ENCODE measurements around the gene GLI3.

Gene GLI3

DNA sequence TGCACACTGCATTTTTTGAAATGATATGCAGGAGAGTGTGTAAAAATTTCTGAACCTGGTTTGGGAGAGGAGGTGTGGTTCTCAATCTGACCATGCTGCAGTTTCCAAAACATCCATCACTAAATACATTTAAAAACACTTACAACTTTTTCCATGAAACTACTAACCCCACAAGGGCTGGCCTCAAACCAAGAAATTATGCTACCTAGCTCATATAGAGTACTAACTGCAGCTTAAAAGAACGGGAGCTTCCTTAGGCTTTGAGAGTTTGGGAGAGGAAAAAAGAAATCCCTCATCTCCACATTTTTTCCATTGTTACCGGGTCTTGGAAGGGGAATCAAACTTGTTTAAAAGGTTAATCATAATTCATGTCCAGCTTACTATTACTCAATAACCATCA, 214.2 kb downstream of the GLI3 start:
- DNase-seq: no peak

DNA sequence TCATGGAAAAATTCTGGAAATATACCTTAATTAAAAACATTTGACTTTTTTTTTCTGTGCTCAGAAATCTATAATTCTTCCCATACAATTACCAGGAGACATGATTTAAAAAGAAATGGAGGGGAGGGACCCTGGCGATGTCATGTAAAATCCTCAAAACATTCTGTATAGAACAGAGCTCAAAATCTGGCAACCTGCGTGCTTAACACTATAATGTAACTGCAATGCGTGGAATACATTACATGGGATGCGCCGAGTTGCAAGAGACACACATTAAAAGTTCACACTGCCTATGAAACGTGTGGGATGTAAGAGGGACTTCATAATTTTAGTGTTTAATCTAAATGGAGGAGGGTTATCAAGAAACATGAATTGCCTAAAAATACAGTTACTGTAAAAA, 215.0 kb downstream of the GLI3 start:
- no peak for DNase-seq

DNA sequence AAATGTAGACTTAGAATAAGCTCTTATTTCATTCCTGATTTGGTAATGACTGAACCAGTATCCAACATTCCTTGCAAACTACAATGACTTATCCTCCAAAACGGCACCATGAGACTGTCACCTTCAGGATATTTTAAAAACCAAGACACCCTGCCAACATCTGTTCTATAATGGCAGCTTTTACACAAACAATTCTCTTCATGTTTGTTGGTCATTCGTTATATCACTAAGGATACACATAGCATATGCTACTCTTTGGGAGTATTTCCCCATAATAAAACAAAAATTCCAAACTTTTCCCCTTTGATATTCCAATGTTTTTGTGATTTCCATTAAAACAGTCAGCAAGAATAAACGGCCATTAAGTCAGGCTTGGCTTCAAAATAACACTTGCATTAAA, 215.4 kb downstream of the GLI3 start:
- DNase-seq: no peak

- no peak for DNase-seq
Observed at GRCh38 chr7:42020061-42020460, 216.9 kb downstream of the GLI3 start.

DNA sequence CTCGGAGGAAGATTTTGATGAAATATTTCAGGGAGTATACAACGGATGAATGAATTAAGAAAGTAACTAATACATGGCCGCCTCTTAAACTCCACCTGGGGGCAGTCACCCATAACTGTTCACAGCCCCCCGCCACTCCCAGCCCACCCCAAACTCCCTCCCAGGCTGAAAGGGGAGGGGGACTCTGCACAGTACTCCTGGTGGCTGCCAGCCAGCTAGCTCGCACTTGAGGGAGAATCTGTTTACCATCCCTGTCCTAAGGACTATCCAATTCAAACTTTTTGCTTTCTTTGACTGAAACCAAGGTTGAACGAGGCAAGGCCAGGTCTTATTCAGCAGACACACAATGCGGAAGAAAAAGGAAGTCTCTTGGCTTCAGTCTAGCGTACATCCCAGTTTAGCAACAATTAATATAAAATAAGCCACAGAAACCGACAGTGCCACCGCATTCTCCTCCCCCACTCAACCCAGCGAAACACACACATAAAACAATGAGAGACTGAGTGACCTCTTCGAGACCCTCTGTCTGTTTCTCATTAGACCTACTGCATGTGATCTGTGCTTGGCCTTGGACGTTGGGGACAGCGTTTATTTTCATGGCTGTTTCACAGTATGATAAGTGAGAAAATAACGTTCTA, 219.5 kb downstream of the GLI3 start:
- no peak for DNase-seq

GRCh38 chr7:42016517-42016916, 220.5 kb downstream of the GLI3 start:
- DNase-seq: no peak

DNA sequence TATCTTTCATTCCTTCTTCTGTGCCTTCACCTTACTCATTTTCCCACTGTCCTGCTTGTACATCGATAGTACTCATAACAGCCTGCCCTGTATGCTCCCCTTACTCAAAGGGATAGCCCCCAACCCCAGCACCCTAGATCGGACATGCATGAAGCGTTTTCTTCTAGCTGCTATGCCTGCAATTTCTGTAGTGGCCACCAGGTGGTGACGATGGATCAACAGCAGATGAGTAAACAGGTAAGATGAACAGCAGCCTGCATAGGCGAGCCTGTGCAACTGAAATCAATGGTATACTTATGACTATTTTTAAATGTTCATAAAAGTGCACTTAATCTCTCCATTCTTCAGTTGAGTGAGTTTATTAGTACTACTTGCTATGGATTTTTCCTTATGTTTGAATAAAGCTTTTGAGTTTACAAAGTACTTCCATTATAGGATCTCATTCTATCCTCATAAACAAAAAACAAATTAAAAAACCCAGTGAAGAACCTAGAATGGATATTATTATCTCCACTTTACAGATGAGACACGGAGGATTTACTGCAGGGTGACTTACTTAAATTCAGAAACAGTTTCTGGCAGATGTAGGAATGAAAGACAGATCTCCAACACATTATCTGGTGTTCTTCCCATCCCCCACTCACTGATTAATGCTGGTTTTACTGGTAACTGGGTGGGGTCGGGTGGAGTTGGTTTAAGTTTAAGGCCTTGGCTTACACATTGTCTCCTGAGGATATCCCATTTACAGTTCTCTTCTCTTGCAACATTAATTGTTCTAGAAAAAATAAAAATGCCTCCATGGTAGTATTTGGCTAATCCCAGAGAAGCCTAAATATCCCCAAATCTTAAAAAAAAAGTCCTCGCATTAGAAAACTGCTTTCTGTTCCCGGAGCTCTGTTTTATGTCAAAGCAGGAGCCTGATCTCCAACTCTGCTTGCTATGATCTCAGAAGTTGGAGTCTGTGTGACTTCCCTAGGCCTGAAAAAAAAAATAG, 222.1 kb downstream of the GLI3 start:
- DNase-seq: peak in 1 of 2 experiments; percentile 5

DNA sequence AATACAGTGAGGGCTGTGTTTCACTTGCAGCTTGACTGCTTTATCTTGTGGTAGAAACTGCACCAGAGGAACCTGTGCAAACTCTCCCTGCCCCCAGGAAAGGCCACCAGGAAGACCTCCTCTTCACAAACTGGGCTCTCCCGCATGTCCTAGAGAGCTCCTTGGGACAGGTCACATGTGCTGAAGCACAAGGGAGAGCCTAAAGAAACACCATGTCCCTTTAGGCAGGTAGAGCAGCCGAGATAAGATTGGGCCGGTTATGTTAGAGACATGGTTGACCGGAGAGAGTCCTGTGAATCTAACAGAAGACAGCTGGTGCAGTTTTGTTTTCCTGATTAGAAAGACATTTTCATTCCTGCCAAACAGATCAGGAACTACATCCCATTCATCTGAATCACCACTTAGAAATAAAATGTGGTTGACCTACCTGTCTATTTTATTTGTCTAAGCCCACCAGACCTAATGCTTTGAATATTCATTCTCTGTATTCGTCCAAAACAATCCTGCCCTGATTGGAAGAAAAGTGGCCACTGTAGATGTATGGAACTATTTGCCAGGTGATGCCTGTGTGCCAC, 224.1 kb downstream of the GLI3 start:
- DNase-seq: no peak

DNA sequence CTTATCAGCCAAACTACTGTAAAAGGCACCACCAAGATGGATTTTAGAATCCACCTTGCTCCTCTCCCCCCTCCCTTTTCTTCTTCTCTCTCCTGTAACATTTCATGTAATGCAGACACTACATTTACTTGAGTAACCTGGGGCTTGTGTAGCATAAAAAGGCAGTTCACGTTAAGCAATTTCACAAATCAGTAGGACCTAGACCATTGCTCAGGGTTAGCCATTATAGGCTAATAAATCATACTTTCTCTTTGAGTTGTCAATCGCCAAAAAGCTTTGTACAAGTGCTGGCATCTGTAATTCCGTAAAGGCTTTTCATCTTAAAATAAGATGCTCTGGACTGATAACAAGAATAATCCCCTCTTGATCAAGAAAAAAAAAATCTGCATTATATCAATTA, 224.7 kb downstream of the GLI3 start:
- no peak for DNase-seq

GRCh38 chr7:42011846-42012245, 225.2 kb downstream of the GLI3 start:
- DNase-seq: no peak

GRCh38 chr7:42010751-42011150, 226.3 kb downstream of the GLI3 start:
- DNase-seq: no peak

DNA sequence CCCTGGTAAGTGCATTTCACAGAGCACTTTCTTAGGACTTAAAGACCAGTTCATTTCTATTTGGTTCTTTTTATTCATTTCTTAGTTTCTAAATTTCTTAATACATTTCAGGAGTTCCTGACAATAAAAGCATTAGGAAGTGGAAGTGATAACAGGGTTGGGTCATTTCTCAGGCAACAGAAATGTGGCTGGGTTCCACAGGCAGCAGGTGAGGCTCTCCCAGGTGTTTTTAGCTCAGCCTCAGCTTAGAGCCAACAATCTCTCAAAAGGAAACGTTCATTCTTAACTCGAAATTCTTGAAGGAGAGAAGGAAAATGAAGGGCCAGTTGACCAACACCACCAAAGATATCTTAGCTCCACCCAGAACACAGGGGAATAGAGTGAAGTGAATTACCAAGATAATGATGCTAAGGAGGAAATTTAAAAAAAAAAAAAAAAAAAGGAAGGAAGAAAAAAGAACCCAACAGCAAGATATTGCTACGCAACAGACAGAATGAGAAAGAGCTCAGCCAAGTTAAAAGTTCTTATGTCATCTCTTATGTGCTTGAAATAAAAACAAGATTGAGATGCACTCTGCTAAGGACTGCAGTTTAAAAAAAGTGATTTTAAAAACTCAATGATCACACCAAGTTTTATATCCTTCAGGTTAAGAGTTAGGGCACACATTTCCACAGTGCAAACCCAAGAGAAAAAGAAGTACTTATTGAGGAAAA, 230.1 kb downstream of the GLI3 start:
- DNase-seq: no peak

GRCh38 chr7:42002654-42003053, 234.4 kb downstream of the GLI3 start:
- DNase-seq: no peak

GRCh38 chr7:41999736-42000283, 237.2 kb downstream of the GLI3 start:
- DNase-seq: no peak

DNA sequence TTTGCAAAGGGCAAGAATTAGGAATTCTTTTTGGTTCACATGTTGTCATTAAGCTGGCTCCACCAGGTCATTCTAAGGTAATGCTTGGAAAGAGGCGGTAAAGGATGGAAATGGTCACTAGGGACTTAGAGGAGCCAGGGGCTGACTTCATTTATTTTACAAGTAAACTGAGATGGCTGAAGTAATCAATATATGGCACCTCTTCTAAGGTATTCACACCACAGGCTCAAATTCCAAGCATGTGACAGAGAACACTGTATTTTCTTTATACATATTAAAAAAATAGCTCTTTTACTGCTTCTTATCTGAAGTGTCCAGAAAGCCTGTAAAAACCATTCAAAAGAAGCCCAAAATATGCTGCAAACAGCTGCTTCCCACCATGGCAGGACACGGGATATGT, 239.0 kb downstream of the GLI3 start:
- no peak for DNase-seq

DNA sequence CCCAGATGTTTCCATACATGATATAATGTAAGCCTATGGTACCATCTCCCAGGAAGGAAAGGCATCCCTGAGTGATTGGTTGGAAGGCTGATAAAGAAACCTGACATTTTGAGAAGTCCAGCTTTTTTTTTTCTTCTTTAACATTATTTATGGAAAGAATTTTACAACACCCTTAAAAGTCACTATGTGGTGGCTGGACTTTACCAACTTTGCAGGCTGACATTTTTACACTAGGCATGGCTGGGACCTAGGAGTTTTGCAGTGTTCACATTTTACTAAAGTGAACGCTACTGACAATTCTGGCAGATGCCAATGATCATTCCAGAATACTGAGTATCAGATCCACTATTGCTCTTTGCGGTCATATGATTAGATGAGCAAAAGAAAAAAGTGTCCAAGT, 239.9 kb downstream of the GLI3 start:
- no peak for DNase-seq

DNA sequence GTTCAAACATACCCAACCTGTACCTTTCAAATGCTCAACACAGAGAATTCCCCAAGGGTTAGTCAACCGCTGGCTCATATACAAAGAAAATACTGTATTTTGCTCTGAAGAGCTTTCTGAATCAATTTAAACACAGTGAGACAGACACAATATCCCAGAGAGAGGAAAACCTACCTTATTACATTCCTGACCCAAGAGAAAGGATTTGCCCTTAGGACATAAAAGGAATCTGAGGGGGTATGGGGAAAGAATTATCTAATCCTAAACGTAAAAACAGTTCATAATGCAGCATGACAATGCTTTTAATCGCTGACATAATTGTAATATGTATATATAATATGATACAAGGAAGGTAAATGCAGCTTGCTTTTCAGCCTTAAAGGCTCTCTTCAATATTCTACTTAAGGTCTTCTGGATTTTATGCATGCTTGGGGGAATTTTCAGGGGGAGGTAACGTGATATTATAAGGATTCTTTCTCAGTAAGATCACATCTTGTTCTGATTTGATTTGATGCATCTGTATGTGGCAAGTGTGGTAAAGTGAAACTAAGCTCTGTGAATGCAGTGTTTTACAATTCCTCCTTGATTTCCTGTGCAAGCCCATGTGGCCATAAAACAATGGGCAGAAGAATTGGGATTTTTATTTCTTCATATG, 240.5 kb downstream of the GLI3 start:
- DNase-seq: no peak

- no peak for DNase-seq
Observed at GRCh38 chr7:41995632-41996271, 241.3 kb downstream of the GLI3 start.

DNA sequence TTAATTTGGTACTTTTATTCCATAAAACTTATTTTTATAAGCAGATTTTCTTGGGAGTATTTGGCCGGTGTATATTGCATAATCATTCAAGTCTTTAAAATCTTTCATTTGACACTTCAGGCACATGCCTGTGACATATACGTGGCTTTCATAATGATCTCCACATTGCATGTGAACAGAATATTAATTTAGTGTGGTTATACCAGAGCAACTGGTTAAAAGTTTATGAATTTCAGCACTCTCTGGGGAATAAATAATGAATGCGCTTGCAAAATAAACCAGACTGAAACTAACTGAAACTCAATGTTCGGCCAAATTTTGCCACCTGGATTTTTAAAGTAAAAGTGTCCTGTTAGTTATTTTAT, 242.3 kb downstream of the GLI3 start:
- DNase-seq: no peak

- no peak for DNase-seq
Observed at GRCh38 chr7:41994036-41994745, 242.8 kb downstream of the GLI3 start.

Measured in stimulated activated CD4-positive, alpha-beta T cell treated with anti-CD3 and anti-CD28 coated beads, Interleukin-4, amount 100 ng/mL, for 4 hours (primary cell).